ENCODE data around the gene MRPL50. TPM values are rescaled to one million over a fixed set of nuclear protein-coding genes. Genes with fewer than 3 reads are reported as not detected.
"Not testable (repeated sequence)": the region's sequence is repeated elsewhere in the genome, so short reads cannot be mapped to it uniquely, and the experiment has no call there.

The MRPL50 gene
- total RNA-seq, 3 donors from 2014 or later (not counting 1 experiment from before 2014, with no cell fraction given), result 4.4 to 5.9 (median 5.1) TPM

DNA sequence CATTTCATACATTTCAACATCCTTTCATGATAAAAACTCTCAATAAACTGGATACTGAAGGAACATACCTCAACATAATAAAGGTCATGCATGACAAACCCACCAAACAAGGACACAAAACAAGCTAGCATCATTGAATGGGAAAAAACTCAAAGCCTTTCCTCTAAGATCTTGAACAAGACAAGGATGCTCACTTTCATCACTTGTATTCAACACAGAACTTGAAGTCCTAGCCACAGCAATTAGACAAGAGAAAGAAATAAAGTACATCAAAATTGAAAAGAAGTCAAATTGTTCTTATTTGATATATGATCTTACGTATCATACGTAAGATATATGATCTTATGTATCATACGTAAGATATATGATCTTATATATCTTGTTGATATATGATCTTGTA lies 5.3 kb downstream of the MRPL50 start:
- no peak overlapping the region for H3K4me3 ChIP-seq (ENCODE audit: low read length)
- no peak for ATAC-seq
- no peaks in the 10 kb centered on the region for H3K9me3 ChIP-seq (ENCODE audit: control insufficient read depth, insufficient read depth, low read length)
- H3K9me3 Mint-ChIP-seq, result no peaks in the 10 kb centered on the region
- peaks cover 20% of the 10 kb centered on the region for H3K36me3 ChIP-seq (ENCODE audit: control insufficient read depth, insufficient read depth, low read length)
- no peaks in the 10 kb centered on the region for H3K27me3 ChIP-seq (ENCODE audit: control insufficient read depth, insufficient read depth, low read length)
- H3K27me3 Mint-ChIP-seq (ENCODE audit: low read depth in 2 of 2), result no peaks in the 10 kb centered on the region
- intact Hi-C loops (cut with micrococcal nuclease), result no loop called here
- no peak overlapping the region for H3K4me3 Mint-ChIP-seq
- WGBS (ENCODE audit: insufficient coverage), result no CpG with 5 or more reads among the region's 3 CpGs
- H3K27ac ChIP-seq (ENCODE audit: low read length), result no peak overlapping the region
- H3K4me1 Mint-ChIP-seq, result peaks cover 50 to 51% of the 10 kb centered on the region in 2 donors
- H3K4me1 ChIP-seq (ENCODE audit: control insufficient read depth, insufficient read depth, low read length), result no peaks in the 10 kb centered on the region
- no peak overlapping the region for H3K27ac Mint-ChIP-seq
- TF ChIP-seq, protein P1, sequence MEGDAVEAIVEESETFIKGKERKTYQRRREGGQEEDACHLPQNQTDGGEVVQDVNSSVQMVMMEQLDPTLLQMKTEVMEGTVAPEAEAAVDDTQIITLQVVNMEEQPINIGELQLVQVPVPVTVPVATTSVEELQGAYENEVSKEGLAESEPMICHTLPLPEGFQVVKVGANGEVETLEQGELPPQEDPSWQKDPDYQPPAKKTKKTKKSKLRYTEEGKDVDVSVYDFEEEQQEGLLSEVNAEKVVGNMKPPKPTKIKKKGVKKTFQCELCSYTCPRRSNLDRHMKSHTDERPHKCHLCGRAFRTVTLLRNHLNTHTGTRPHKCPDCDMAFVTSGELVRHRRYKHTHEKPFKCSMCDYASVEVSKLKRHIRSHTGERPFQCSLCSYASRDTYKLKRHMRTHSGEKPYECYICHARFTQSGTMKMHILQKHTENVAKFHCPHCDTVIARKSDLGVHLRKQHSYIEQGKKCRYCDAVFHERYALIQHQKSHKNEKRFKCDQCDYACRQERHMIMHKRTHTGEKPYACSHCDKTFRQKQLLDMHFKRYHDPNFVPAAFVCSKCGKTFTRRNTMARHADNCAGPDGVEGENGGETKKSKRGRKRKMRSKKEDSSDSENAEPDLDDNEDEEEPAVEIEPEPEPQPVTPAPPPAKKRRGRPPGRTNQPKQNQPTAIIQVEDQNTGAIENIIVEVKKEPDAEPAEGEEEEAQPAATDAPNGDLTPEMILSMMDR (IDR thresholded peaks at IDR 0.05), result no peak
- DNase-seq, result no peak
- H3K36me3 Mint-ChIP-seq, result peaks cover 8% of the 10 kb centered on the region

GRCh38 chr9:101388507-101388993 lies 9.9 kb downstream of the MRPL50 start:
- Mint-ChIP-seq H3K4me1 (peaks cover 17 to 23% of the 10 kb centered on the region in 2 donors), H3K4me3 (no peak overlapping the region), H3K27ac (peak overlapping the region; percentile 14 to 33), H3K27me3 (ENCODE audit: low read depth in 2 of 2) (no peaks in the 10 kb centered on the region), H3K36me3 (peaks cover 16% of the 10 kb centered on the region), H3K9me3 (peaks cover 6 to 8% of the 10 kb centered on the region in 2 donors)
- Histone ChIP-seq H3K4me1 (ENCODE audit: control insufficient read depth, insufficient read depth, low read length) (no peaks in the 10 kb centered on the region), H3K27ac (ENCODE audit: low read length) (no peak overlapping the region), H3K9me3 (ENCODE audit: control insufficient read depth, insufficient read depth, low read length) (peaks cover 9% of the 10 kb centered on the region), H3K4me3 (ENCODE audit: low read length) (no peak overlapping the region), H3K36me3 (ENCODE audit: control insufficient read depth, insufficient read depth, low read length) (peaks cover 20% of the 10 kb centered on the region), H3K27me3 (ENCODE audit: control insufficient read depth, insufficient read depth, low read length) (no peaks in the 10 kb centered on the region)
- 100% methylated on average over 1 of the region's 2 CpGs for WGBS (ENCODE audit: insufficient coverage)
- TF ChIP-seq, protein P1 (IDR thresholded peaks at IDR 0.05), result no peak
- intact Hi-C loops (cut with micrococcal nuclease), result no loop called here
- DNase-seq, result no peak
- ATAC-seq, result no peak

- no peak overlapping the region for H3K4me3 Mint-ChIP-seq
- H3K27ac Mint-ChIP-seq, result peak overlapping the region; percentile 14 to 33
- peaks cover 9% of the 10 kb centered on the region for H3K9me3 ChIP-seq (ENCODE audit: control insufficient read depth, insufficient read depth, low read length)
- peaks cover 16% of the 10 kb centered on the region for H3K36me3 Mint-ChIP-seq
- WGBS (ENCODE audit: insufficient coverage), result 56% methylated on average over 5 of the region's 6 CpGs
- H3K36me3 ChIP-seq (ENCODE audit: control insufficient read depth, insufficient read depth, low read length), result peaks cover 20% of the 10 kb centered on the region
- no peak overlapping the region for H3K27ac ChIP-seq (ENCODE audit: low read length)
- intact Hi-C loops (cut with micrococcal nuclease), result no loop called here
- H3K4me3 ChIP-seq (ENCODE audit: low read length), result no peak overlapping the region
- TF ChIP-seq, protein P1 (IDR thresholded peaks at IDR 0.05), result peak; percentile 53
- H3K9me3 Mint-ChIP-seq, result peaks cover 6 to 8% of the 10 kb centered on the region in 2 donors
- peaks cover 17 to 23% of the 10 kb centered on the region in 2 donors for H3K4me1 Mint-ChIP-seq
- ATAC-seq (peak in 2 of 3 donors; percentile 47 to 66), DNase-seq (peak in 1 of 2 donors; percentile 62)
- no peaks in the 10 kb centered on the region for H3K4me1 ChIP-seq (ENCODE audit: control insufficient read depth, insufficient read depth, low read length)
- no peaks in the 10 kb centered on the region for H3K27me3 Mint-ChIP-seq (ENCODE audit: low read depth in 2 of 2)
- no peaks in the 10 kb centered on the region for H3K27me3 ChIP-seq (ENCODE audit: control insufficient read depth, insufficient read depth, low read length)
Observed at GRCh38 chr9:101387871-101388506, 10.4 kb downstream of the MRPL50 start.

GRCh38 chr9:101384873-101385536 lies 13.4 kb downstream of the MRPL50 start, which contains the start of gene BAAT:
Gene BAAT (minus strand): TSS chr9:101385006. CDS start chr9:101371404, 13,602 bp downstream.
- H3K9me3 ChIP-seq (ENCODE audit: control insufficient read depth, insufficient read depth, low read length); H3K4me3 Mint-ChIP-seq; ATAC-seq; H3K36me3 Mint-ChIP-seq; intact Hi-C loops (cut with micrococcal nuclease); H3K27me3 ChIP-seq (ENCODE audit: control insufficient read depth, insufficient read depth, low read length); H3K4me1 ChIP-seq (ENCODE audit: control insufficient read depth, insufficient read depth, low read length); H3K27ac Mint-ChIP-seq; H3K4me3 ChIP-seq (ENCODE audit: low read length); DNase-seq; H3K9me3 Mint-ChIP-seq; H3K27ac ChIP-seq (ENCODE audit: low read length); H3K27me3 Mint-ChIP-seq (ENCODE audit: low read depth in 2 of 2); H3K4me1 Mint-ChIP-seq: not testable (repeated sequence)
- WGBS (ENCODE audit: insufficient coverage), result 98% methylated on average over 11 of the region's 11 CpGs
- H3K36me3 ChIP-seq (ENCODE audit: control insufficient read depth, insufficient read depth, low read length), result peaks cover 15% of the 10 kb centered on the region

Data from natural killer cell (primary cell).